SK-N-MC (cell line): Measurements from ENCODE around the gene NIF3L1.

Experiments
- DNase-seq: peaks from one replicate; pipeline ENCODE4 v3.0.0-alpha.2; 2011; ENCODE audit warnings: low read depth, low spot score
- H3K27ac ChIP-seq: fragments of 200-600 bp; sonication (generic); 2 replicates; pipeline ENCODE4 v1.5.1; 2016; ENCODE audit warnings: mixed run types
- H3K36me3 ChIP-seq: fragments of 200-600 bp; sonication (generic); 2 replicates; pipeline ENCODE4 v1.6.1; 2017; ENCODE audit warnings: antibody characterized with exemption, low read length, mixed read lengths; ENCODE audit not compliant: insufficient read depth
- H3K4me3 ChIP-seq: fragments of 200-600 bp; sonication (generic); 2 replicates; pipeline ENCODE4 v1.5.1; 2016
- H3K9ac ChIP-seq: fragments of 200-600 bp; sonication (generic); 2 replicates; pipeline ENCODE4 v1.8.0; 2017; ENCODE audit warnings: mixed run types, mixed read lengths; ENCODE audit not compliant: insufficient read length
- H3K9me3 ChIP-seq: fragments of 200-600 bp; sonication (generic); 2 replicates; pipeline ENCODE4 v1.6.1; 2017; ENCODE audit warnings: low read depth, mild to moderate bottlenecking, antibody characterized with exemption, low read length, moderate library complexity, mixed read lengths
- EZH2 ChIP-seq: fragments of 200-600 bp; sonication (generic); IDR thresholded peaks from one replicate; pipeline ENCODE4 v1.6.1; 2017; ENCODE audit warnings: antibody characterized with exemption
- FOXP2 ChIP-seq: optimal IDR thresholded peaks from 2 replicates; pipeline ENCODE3; 2011; ENCODE audit warnings: mild to moderate bottlenecking, moderate library complexity; ENCODE audit not compliant: insufficient read depth; ENCODE audit errors: extremely low read length, control extremely low read depth
- POLR2AphosphoS5 ChIP-seq: IDR thresholded peaks from 2 replicates; pipeline ENCODE4 v1.6.1; 2012; ENCODE audit warnings: mild to moderate bottlenecking, low read depth, low read length, borderline replicate concordance

The NIF3L1 gene

DNA sequence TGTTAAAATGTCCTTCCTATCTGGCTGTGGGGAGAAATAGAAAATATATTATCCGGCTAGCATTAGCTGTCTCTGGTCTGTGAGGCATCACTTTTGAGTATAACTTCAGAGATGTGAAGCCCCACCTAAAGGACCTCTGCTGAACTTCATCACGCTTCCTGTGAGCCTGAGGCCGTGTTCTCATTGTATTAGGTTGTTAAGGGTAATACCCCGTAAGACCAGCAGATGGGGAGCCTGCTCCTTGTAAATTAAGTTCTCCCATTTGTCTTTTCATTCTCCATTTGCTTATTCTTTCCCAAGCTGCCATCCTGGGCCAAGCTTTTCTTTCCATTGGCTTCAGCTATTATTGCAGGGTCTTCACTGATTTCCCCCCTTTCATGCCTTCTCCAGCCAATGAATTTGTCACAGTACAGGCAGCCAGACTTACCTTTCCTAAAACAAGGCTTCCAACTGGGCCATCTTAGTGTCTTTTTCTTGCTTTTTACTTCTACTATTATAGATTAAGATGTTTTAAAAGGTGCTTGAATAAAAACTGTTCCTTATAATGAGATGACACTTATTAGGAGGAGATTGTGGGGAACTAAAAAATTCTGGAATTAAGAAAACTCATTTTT, 12.4 kb downstream of the NIF3L1 start:
- H3K36me3 ChIP-seq = peaks cover 83% of the 10 kb centered on the region
- no peak overlapping the region for H3K9ac ChIP-seq
- 0 out of 2 replicates have a peak overlapping the region, but pooled peaks have one; percentile 5 for H3K27ac ChIP-seq
- peak; percentile 84 for DNase-seq
- no peaks in the 10 kb centered on the region for H3K9me3 ChIP-seq
- TF ChIP-seq POLR2AphosphoS5 = no peak
- TF ChIP-seq EZH2 = no peak
- TF ChIP-seq FOXP2 = no peak
- H3K4me3 ChIP-seq = no peak overlapping the region

DNA sequence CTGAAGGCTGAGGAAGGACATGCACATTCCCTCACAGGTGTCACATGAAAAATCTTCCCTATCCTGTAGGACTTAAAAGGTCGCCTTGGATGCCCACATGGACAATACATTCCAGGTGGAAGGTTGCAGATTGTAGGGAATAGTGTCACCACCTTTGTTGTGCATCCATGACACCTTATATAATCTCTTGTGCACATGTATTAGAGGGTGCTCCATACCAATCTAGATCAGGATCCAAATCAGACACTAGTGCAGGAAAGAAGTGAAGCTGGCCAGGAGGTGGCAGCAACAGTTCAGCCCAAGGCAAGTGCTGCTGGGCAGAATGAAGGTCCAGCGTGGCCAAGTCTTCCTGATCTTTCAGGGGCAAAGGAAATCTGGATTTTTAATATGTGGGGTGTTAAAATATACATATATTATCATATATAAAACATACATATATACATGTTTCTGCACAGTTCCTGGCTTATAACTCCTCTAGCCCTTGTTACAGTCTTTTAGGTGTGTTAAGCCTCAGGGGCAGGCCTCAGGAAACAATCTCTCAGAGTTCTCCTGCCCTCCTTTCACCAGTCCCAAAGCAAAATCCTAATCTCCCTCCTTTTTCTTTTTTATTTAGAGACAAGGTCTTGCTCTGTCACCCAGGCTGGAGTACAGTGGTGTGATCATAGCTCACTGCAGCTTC, 16.6 kb downstream of the NIF3L1 start:
- no peak overlapping the region for H3K4me3 ChIP-seq
- TF ChIP-seq EZH2 (no peak), FOXP2 (no peak), POLR2AphosphoS5 (no peak)
- H3K9ac ChIP-seq = no peak overlapping the region
- H3K9me3 ChIP-seq = no peaks in the 10 kb centered on the region
- no peak for DNase-seq
- H3K27ac ChIP-seq = no peak overlapping the region
- H3K36me3 ChIP-seq = peaks cover 66% of the 10 kb centered on the region

DNA sequence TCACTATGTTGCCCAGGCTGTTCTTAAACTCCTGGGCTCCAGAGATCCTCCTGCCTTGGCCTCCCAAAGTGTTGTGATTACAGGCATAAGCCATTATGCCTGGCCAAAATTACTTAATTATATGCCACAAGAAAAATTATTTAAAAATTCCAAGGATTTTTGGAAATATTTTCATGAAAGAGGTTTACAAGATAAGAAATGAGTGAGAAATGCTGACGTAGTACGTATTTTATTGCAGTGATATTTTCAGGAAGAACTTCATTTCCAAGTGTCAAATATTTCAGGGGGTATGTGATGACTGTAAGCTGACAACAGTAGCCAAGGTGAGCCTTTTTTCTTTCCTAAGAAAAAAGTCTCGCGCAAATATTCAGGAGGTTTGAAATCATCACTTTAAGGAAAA, 20.8 kb downstream of the NIF3L1 start:
- Histone ChIP-seq H3K9ac (no peak overlapping the region), H3K4me3 (no peak overlapping the region), H3K9me3 (no peaks in the 10 kb centered on the region), H3K36me3 (peaks cover 66% of the 10 kb centered on the region), H3K27ac (no peak overlapping the region)
- DNase-seq = no peak
- TF ChIP-seq EZH2 = no peak
- TF ChIP-seq FOXP2 = no peak
- no peak for TF ChIP-seq POLR2AphosphoS5

DNA sequence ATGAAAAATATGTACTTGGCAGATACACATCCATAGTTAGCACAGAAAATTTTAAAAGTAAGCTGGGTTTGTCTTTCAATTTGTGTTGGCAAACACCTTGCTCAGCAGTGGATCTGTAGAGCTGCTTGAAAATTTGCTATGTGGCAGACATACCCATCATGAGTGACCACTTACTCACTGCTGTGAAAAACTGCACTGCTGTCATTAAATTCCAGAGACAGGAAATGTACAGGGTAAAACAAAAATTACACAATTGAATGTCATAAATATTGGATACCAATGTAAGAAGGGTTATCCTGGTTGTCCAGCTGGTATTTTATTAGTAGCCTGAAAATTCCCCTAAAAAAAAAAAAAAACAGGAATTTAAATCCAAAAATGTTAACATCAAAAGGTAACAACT, 24.5 kb downstream of the NIF3L1 start:
- TF ChIP-seq FOXP2 (no peak), EZH2 (no peak)
- H3K9ac ChIP-seq = no peak overlapping the region
- no peak overlapping the region for H3K27ac ChIP-seq
- DNase-seq = no peak
- H3K36me3 ChIP-seq = peaks cover 78% of the 10 kb centered on the region
- H3K9me3 ChIP-seq = no peaks in the 10 kb centered on the region
- no peak overlapping the region for H3K4me3 ChIP-seq

DNA sequence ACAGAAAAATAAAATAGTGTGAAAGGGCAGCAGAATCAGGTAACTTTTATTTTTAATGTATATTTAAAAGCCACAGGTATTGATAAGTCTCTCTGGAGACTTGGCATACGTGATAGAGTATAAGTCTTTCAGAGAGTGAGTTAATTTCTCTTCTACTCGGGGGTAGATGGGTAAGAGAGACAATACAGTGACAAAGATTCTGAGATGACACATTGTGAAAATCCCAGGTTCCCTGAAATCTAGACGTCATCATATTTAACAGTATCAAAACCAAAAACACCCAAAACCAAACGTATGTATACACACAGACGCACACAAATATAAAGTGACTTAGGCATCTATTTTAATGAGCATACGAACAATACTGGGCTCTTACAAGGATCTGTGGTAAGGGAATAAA, 33.3 kb downstream of the NIF3L1 start:
- H3K36me3 ChIP-seq = peaks cover 67% of the 10 kb centered on the region
- no peak for TF ChIP-seq EZH2
- no peak for TF ChIP-seq POLR2AphosphoS5
- no peak for TF ChIP-seq FOXP2

DNA sequence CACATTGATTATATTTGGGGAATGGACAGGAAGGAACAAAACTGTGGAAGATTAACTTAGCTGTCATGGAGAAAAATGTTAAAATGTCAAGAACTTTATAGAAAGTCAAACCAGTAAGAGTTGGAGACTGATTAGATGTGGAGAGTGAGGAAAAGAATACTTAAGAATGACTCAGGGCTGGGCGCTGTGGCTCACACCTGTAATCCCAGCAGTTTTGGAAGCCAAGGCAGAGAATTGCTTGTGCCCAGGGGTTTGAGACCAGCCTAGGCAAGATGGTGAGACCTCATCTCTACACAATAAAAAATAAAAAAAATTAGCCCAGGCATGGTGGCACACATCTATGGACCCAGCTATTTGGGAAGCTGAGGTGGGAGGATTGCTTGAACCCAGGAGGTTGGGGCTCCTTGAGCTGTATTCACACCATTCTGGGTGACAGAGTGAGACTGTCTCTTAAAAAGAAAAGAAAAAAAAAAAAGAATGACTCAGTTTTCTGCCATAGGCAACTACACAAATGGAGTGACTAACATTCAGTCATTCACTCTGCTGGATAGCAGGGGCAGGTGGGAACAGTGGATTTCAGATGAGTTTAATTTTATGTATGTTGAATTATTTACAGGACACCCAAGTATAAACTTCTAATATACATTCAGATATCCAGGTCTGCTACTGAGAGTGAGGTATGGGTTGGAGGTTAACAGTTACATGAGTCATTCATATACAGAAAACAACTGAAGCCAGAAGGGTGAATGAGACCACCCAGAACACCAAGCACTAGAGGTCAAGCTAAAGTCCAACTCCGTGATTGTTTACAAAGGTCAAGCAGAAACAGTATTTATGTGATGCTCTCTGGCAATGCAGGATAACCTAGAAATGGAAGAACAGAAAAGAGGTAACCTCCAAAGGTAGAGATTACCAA, 40.4 kb downstream of the NIF3L1 start:
- DNase-seq = no peak
- H3K9ac ChIP-seq = no peak overlapping the region
- no peaks in the 10 kb centered on the region for H3K9me3 ChIP-seq
- no peak overlapping the region for H3K4me3 ChIP-seq
- no peak overlapping the region for H3K27ac ChIP-seq
- TF ChIP-seq POLR2AphosphoS5 = no peak
- no peak for TF ChIP-seq FOXP2
- no peak for TF ChIP-seq EZH2
- peaks cover 49% of the 10 kb centered on the region for H3K36me3 ChIP-seq

More for the DNA sequence above, 33.3 kb downstream of the NIF3L1 start:
- Histone ChIP-seq H3K27ac (no peak overlapping the region), H3K4me3 (no peak overlapping the region), H3K9ac (no peak overlapping the region), H3K9me3 (no peaks in the 10 kb centered on the region)
- DNase-seq = no peak

DNA sequence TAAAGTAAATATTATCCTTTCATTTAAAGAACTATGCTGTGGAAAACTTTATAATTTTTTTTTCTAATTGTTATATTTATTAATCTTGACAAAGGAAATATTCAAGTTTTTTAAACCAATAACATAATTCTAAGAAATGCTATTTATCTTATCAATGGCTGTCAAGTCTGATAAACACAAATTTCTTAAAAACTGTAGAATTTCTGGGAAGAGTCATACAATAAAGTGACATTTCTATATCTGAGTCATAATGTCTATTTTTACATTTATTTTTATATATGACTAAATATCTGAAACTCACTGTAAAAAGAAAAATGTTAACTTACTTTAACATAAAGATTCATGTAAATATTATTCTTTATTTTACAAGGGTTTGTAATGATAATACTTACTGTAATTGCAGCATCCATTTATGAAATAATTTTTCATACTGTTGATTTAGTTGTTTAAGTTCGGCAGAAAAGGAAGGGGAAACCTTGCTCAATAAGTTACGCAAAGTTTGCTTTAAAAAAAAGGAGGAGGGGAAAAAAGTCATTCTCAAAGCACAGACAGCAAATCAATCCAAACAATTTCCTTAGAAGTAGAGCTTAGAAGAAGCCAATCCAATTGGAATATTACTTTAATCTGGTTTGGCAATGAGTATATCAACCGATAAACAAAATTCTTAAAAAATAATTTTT, 41.9 kb downstream of the NIF3L1 start:
- H3K27ac ChIP-seq = peak overlapping the region; percentile 10; the same call in 1 of the 2 replicates
- no peak for TF ChIP-seq FOXP2
- TF ChIP-seq EZH2 = no peak
- TF ChIP-seq POLR2AphosphoS5 = no peak
- H3K4me3 ChIP-seq = no peak overlapping the region
- H3K9me3 ChIP-seq = no peaks in the 10 kb centered on the region
- DNase-seq = no peak
- H3K9ac ChIP-seq = no peak overlapping the region
- H3K36me3 ChIP-seq = peaks cover 57% of the 10 kb centered on the region

DNA sequence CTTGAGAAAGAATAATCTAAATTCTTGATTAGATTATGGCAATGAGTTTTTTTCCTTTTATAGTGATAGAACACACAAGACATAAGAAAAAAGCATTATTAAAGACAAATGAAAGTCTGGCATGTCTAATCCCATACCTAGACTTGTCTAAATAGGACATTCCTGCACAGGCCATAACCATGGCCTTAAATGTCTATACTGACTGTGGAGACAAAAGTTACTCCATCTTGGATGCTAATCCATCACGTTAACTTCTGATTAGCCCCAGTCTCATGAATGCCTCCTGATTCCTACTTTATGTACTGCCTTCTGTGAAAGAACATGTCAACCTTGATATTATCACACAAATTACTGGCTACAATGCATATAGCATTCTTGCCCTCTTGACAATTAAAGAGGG, 50.7 kb downstream of the NIF3L1 start:
- Histone ChIP-seq H3K36me3 (peaks cover 87% of the 10 kb centered on the region), H3K4me3 (no peak overlapping the region)

More for the DNA sequence above, 50.7 kb downstream of the NIF3L1 start:
- Histone ChIP-seq H3K9ac (no peak overlapping the region), H3K9me3 (no peaks in the 10 kb centered on the region), H3K27ac (no peak overlapping the region)
- TF ChIP-seq FOXP2 (no peak), EZH2 (no peak), POLR2AphosphoS5 (no peak)
- DNase-seq = no peak
